IPS-18c (cell line): Measurements from ENCODE around the gene CANT1.

Experiments used
- H3K4me3 ChIP-seq: 2 replicates; pipeline ENCODE4 v1.7.0; 2013; ENCODE audit warnings: low read depth, mild to moderate bottlenecking, low read length, moderate library complexity; ENCODE audit not compliant: insufficient read depth
- H3K9me3 ChIP-seq: one replicate; pipeline ENCODE4 v1.6.1; 2013; ENCODE audit warnings: mild to moderate bottlenecking, low read length, moderate library complexity; ENCODE audit not compliant: control insufficient read depth, insufficient read depth

The CANT1 gene

DNA sequence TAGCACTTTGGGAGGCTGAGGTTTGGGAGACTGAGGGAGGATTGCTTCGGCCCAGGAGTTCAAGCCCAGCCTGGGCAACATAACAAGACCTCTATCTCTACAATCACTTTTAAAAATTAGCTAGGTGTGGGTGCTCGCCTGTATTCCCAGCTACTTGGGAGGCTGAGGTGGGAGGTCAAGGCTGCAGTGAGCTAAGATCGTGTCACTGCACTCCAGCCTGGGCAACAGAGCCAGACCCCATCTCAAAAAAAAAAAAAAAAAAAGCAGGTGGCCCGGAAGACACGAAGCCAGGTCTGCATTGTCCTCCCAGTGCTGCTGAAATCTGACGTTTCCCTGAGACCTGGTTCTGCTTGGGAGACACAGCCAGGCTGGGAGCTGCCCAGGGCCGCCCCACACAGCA is 65.5 kb downstream of the CANT1 start:
- Histone ChIP-seq H3K9me3 (no peaks in the 10 kb centered on the region), H3K4me3 (no peak overlapping the region)
